Measurements from ENCODE around the gene ZCCHC17.
"Not testable (repeated sequence)": the region's sequence is repeated elsewhere in the genome, so short reads cannot be mapped to it uniquely, and the experiment has no call there.

ZCCHC17 gene

GRCh38 chr1:31261916-31262315 is 34.9 kb upstream of the ZCCHC17 start:
- no peak for DNase-seq
- TF ChIP-seq EZH2phosphoT487 (IDR thresholded peaks at IDR 0.05; ENCODE audit: low read length), result no peak
- no peak for TF ChIP-seq EZH2 (optimal IDR thresholded peaks at IDR 0.05; ENCODE audit: low read depth, low read length)
- Histone ChIP-seq H3K4me1 (ENCODE audit: low read length) (no peaks in the 10 kb centered on the region), H4K20me1 (ENCODE audit: insufficient read depth, low read length) (no peaks in the 10 kb centered on the region), H3K4me3 (ENCODE audit: low read length) (no peak overlapping the region), H3F3A (ENCODE audit: insufficient read depth, low read length) (no peaks in the 10 kb centered on the region), H3K27me3 (replicated peaks; ENCODE audit: insufficient read depth, low read length) (no peaks in the 10 kb centered on the region), H2AFZ (ENCODE audit: low read length) (no peak overlapping the region), H3K9me2 (replicated peaks; ENCODE audit: insufficient read depth, low read length) (no peaks in the 10 kb centered on the region), H3K79me2 (ENCODE audit: low read length) (no peaks in the 10 kb centered on the region), H3K27ac (ENCODE audit: low read length) (no peak overlapping the region), H3K4me2 (ENCODE audit: low read depth, low read length) (no peak overlapping the region), H3K9me3 (replicated peaks; ENCODE audit: insufficient read depth, low read length) (no peaks in the 10 kb centered on the region), H3K9ac (ENCODE audit: low read length) (no peak overlapping the region), H3K36me3 (replicated peaks; ENCODE audit: insufficient read depth, low read length) (no peaks in the 10 kb centered on the region; the same call in none of the 2 replicates)

GRCh38 chr1:31262393-31262792 is 34.4 kb upstream of the ZCCHC17 start:
- H3K36me3 ChIP-seq (replicated peaks; ENCODE audit: insufficient read depth, low read length); H3K4me3 ChIP-seq (ENCODE audit: low read length); H2AFZ ChIP-seq (ENCODE audit: low read length); H3K4me2 ChIP-seq (ENCODE audit: low read depth, low read length); H4K20me1 ChIP-seq (ENCODE audit: insufficient read depth, low read length); H3K9me3 ChIP-seq (replicated peaks; ENCODE audit: insufficient read depth, low read length); H3K79me2 ChIP-seq (ENCODE audit: low read length); H3K27ac ChIP-seq (ENCODE audit: low read length); H3K4me1 ChIP-seq (ENCODE audit: low read length); H3F3A ChIP-seq (ENCODE audit: insufficient read depth, low read length); H3K9me2 ChIP-seq (replicated peaks; ENCODE audit: insufficient read depth, low read length); DNase-seq; H3K27me3 ChIP-seq (replicated peaks; ENCODE audit: insufficient read depth, low read length); H3K9ac ChIP-seq (ENCODE audit: low read length): not testable (repeated sequence)

DNA sequence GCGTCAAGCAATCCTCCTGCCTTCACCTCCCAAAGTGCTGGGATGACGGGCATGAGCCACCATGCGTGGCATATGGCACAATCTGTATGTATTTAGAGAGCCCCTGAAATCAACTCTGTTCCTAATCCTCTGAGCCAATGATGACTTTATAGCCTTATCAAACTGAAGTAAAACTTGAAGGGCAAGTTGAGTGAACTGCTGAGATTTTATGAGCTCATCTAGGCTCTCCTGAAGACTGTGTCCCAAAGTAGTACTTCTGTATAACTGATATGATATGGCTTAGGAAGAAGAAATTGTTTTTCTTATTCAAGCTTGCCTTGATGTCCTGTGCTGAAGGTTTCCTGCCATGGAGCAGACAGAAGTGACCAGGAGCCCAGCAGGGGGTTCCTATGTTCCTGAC is 33.4 kb upstream of the ZCCHC17 start:
- H3K27ac ChIP-seq (ENCODE audit: low read length), result no peak overlapping the region
- no peak overlapping the region for H3K9ac ChIP-seq (ENCODE audit: low read length)
- H3K9me2 ChIP-seq (replicated peaks; ENCODE audit: insufficient read depth, low read length), result no peaks in the 10 kb centered on the region
- H3K27me3 ChIP-seq (replicated peaks; ENCODE audit: insufficient read depth, low read length), result no peaks in the 10 kb centered on the region
- no peaks in the 10 kb centered on the region for H3F3A ChIP-seq (ENCODE audit: insufficient read depth, low read length)
- no peak overlapping the region for H3K4me3 ChIP-seq (ENCODE audit: low read length)
- H4K20me1 ChIP-seq (ENCODE audit: insufficient read depth, low read length), result no peaks in the 10 kb centered on the region
- DNase-seq, result no peak
- H3K9me3 ChIP-seq (replicated peaks; ENCODE audit: insufficient read depth, low read length), result no peaks in the 10 kb centered on the region
- no peak overlapping the region for H3K4me2 ChIP-seq (ENCODE audit: low read depth, low read length)
- peaks cover 3% of the 10 kb centered on the region for H3K36me3 ChIP-seq (replicated peaks; ENCODE audit: insufficient read depth, low read length)
- no peaks in the 10 kb centered on the region for H3K4me1 ChIP-seq (ENCODE audit: low read length)
- no peaks in the 10 kb centered on the region for H3K79me2 ChIP-seq (ENCODE audit: low read length)
- no peak overlapping the region for H2AFZ ChIP-seq (ENCODE audit: low read length)
- TF ChIP-seq EZH2 (optimal IDR thresholded peaks at IDR 0.05; ENCODE audit: low read depth, low read length) (no peak), EZH2phosphoT487 (IDR thresholded peaks at IDR 0.05; ENCODE audit: low read length) (no peak), CTCF (IDR thresholded peaks at IDR 0.05; ENCODE audit: low read length) (no peak)

- no peak for DNase-seq
- H3K4me3 ChIP-seq (ENCODE audit: low read length), result no peak overlapping the region
- H4K20me1 ChIP-seq (ENCODE audit: insufficient read depth, low read length), result no peaks in the 10 kb centered on the region
- no peaks in the 10 kb centered on the region for H3K27me3 ChIP-seq (replicated peaks; ENCODE audit: insufficient read depth, low read length)
- no peaks in the 10 kb centered on the region; the same call in 1 of the 2 replicates for H3F3A ChIP-seq (ENCODE audit: insufficient read depth, low read length)
- H2AFZ ChIP-seq (ENCODE audit: low read length), result no peak overlapping the region
- no peak overlapping the region for H3K9ac ChIP-seq (ENCODE audit: low read length)
- H3K9me2 ChIP-seq (replicated peaks; ENCODE audit: insufficient read depth, low read length), result no peaks in the 10 kb centered on the region
- no peak overlapping the region for H3K27ac ChIP-seq (ENCODE audit: low read length)
- peaks cover 12% of the 10 kb centered on the region for H3K36me3 ChIP-seq (replicated peaks; ENCODE audit: insufficient read depth, low read length)
- TF ChIP-seq EZH2phosphoT487 (IDR thresholded peaks at IDR 0.05; ENCODE audit: low read length), result no peak
- TF ChIP-seq EZH2 (optimal IDR thresholded peaks at IDR 0.05; ENCODE audit: low read depth, low read length), result no peak
- TF ChIP-seq CTCF (IDR thresholded peaks at IDR 0.05; ENCODE audit: low read length), result no peak
- H3K9me3 ChIP-seq (replicated peaks; ENCODE audit: insufficient read depth, low read length), result no peaks in the 10 kb centered on the region
- no peaks in the 10 kb centered on the region for H3K79me2 ChIP-seq (ENCODE audit: low read length)
- H3K4me2 ChIP-seq (ENCODE audit: low read depth, low read length), result no peak overlapping the region
- H3K4me1 ChIP-seq (ENCODE audit: low read length), result no peaks in the 10 kb centered on the region
Observed at GRCh38 chr1:31264790-31265386, 31.9 kb upstream of the ZCCHC17 start.

All from MM.1S (cell line).